DND-41 (cell line): ENCODE data around the gene KCNJ6.

Source experiments
- CTCF ChIP-seq: IDR thresholded peaks from 2 replicates; pipeline ENCODE4 v1.5.1; 2012; ENCODE audit warnings: borderline replicate concordance, low read length, moderate library complexity, mild to moderate bottlenecking; ENCODE audit not compliant: poor library complexity, severe bottlenecking; ENCODE audit errors: extremely low read depth
- EZH2 ChIP-seq: IDR thresholded peaks from 3 replicates; pipeline ENCODE4 v1.6.1; 2012; ENCODE audit warnings: borderline replicate concordance, low read depth, mild to moderate bottlenecking, moderate library complexity, low read length, inconsistent platforms; ENCODE audit not compliant: severe bottlenecking

GRCh38 chr21:37614351-37614875, 301.8 kb downstream of the KCNJ6 start:
- TF ChIP-seq EZH2, result no peak
- TF ChIP-seq CTCF, result no peak
